Measurements from ENCODE around the gene CYRIA.

The CYRIA gene

GRCh38 chr2:16664809-16665747 lies 556 bp downstream of the CYRIA start:
- DNase-seq = no peak

- peak; percentile 31 for DNase-seq
Observed at GRCh38 chr2:16664052-16664731, 1.4 kb downstream of the CYRIA start.

- no peak for DNase-seq
Observed at GRCh38 chr2:16663121-16663905, 2.3 kb downstream of the CYRIA start.

GRCh38 chr2:16661936-16662839 lies 3.4 kb downstream of the CYRIA start:
- DNase-seq = no peak

- no peak for DNase-seq
Observed at GRCh38 chr2:16661526-16661925, 4.1 kb downstream of the CYRIA start.

- no peak for DNase-seq
Observed at GRCh38 chr2:16660556-16660955, 5.1 kb downstream of the CYRIA start.

- no peak for DNase-seq
Observed at GRCh38 chr2:16660114-16660513, 5.5 kb downstream of the CYRIA start.

- no peak for DNase-seq
Observed at GRCh38 chr2:16658076-16658739, 7.4 kb downstream of the CYRIA start.

GRCh38 chr2:16657671-16658070 lies 8.0 kb downstream of the CYRIA start:
- no peak for DNase-seq

- DNase-seq = no peak
Observed at GRCh38 chr2:16656784-16657391, 8.7 kb downstream of the CYRIA start.

GRCh38 chr2:16655905-16656642 lies 9.6 kb downstream of the CYRIA start:
- no peak for DNase-seq

- DNase-seq = no peak
Observed at GRCh38 chr2:16655445-16655837, 10.2 kb downstream of the CYRIA start.

- DNase-seq = no peak
Observed at GRCh38 chr2:16654833-16655444, 10.7 kb downstream of the CYRIA start.

GRCh38 chr2:16653799-16654198 lies 11.8 kb downstream of the CYRIA start:
- no peak for DNase-seq

- DNase-seq = no peak
Observed at GRCh38 chr2:16653083-16653375, 12.6 kb downstream of the CYRIA start.

GRCh38 chr2:16652296-16653082 lies 13.1 kb downstream of the CYRIA start:
- DNase-seq = no peak

- no peak for DNase-seq
Observed at GRCh38 chr2:16650287-16651249, 15.1 kb downstream of the CYRIA start.
